Measurements from ENCODE around the gene EXOSC10.

The EXOSC10 gene

GRCh38 chr1:11107599-11107998, 7.9 kb upstream of the EXOSC10 start (continued):
- TF ChIP-seq ZBTB10 (tag by site-specific recombination; IDR thresholded peaks at IDR 0.05) (no peak), IKZF3 (tag by site-specific recombination; IDR thresholded peaks at IDR 0.05) (no peak), ZNF830 (tag by site-specific recombination; IDR thresholded peaks at IDR 0.05; ENCODE audit: low read depth) (no peak), ZNF600 (tag by site-specific recombination; IDR thresholded peaks at IDR 0.05) (no peak), YY1 (tag by site-specific recombination; IDR thresholded peaks at IDR 0.05) (no peak), ZNF623 (tag by site-specific recombination; IDR thresholded peaks at IDR 0.05) (no peak)

GRCh38 chr1:11105586-11105985, 5.9 kb upstream of the EXOSC10 start:
- Histone ChIP-seq H3K36me3 (ENCODE audit: control insufficient read depth in 2 of 2, insufficient read depth in 1 of 2, low read length in 2 of 2) (peaks cover 7 to 53% of the 10 kb centered on the region in 2 experiments), H3K27ac (ENCODE audit: extremely low read depth, low read depth, low read length) (no peak overlapping the region), H3K4me1 (ENCODE audit: control insufficient read depth, insufficient read depth, low read length) (no peaks in the 10 kb centered on the region), H3K9me3 (ENCODE audit: control insufficient read depth, insufficient read depth, low read depth, low read length) (no peaks in the 10 kb centered on the region), H3K4me3 (ENCODE audit: low read depth, low read length) (no peak overlapping the region)
- POLR2A ChIA-PET, result no interaction called here
- CTCF ChIA-PET, result no interaction called here
- TF ChIP-seq REST (tag by site-specific recombination; IDR thresholded peaks at IDR 0.05), result no peak
- TF ChIP-seq ZFP69B (tag by site-specific recombination; IDR thresholded peaks at IDR 0.05), result no peak
- no peak for TF ChIP-seq TCF7L2 (IDR thresholded peaks at IDR 0.05; ENCODE audit: borderline replicate concordance, low read depth, low read length)
- TF ChIP-seq ZNF558 (tag by site-specific recombination; IDR thresholded peaks at IDR 0.05), result no peak
- TF ChIP-seq INSM2 (tag by site-specific recombination; IDR thresholded peaks at IDR 0.05), result no peak
- no peak for TF ChIP-seq ZNF660 (tag by site-specific recombination; IDR thresholded peaks at IDR 0.05)
- TF ChIP-seq OVOL3 (tag by site-specific recombination; IDR thresholded peaks at IDR 0.05), result no peak
- no peak for TF ChIP-seq ZNF624 (tag by site-specific recombination; IDR thresholded peaks at IDR 0.05)
- TF ChIP-seq SCRT1 (tag by site-specific recombination; IDR thresholded peaks at IDR 0.05; ENCODE audit: borderline replicate concordance), result no peak
- TF ChIP-seq ZNF211 (tag by site-specific recombination; IDR thresholded peaks at IDR 0.05; ENCODE audit: low read depth), result no peak
- TF ChIP-seq GFI1B (tag by site-specific recombination; IDR thresholded peaks at IDR 0.05), result no peak
- TF ChIP-seq ZNF112 (tag by site-specific recombination; IDR thresholded peaks at IDR 0.05), result no peak
- no peak for TF ChIP-seq GLI4 (tag by site-specific recombination; IDR thresholded peaks at IDR 0.05)
- TF ChIP-seq ZNF639 (tag by site-specific recombination; IDR thresholded peaks at IDR 0.05), result no peak
- no peak for TF ChIP-seq ZNF488 (tag by site-specific recombination; IDR thresholded peaks at IDR 0.05)
- no peak for TF ChIP-seq ZNF473 (tag by site-specific recombination; IDR thresholded peaks at IDR 0.05)
- TF ChIP-seq ZXDB (tag by site-specific recombination; IDR thresholded peaks at IDR 0.05), result no peak
- TF ChIP-seq ZNF670 (tag by site-specific recombination; IDR thresholded peaks at IDR 0.05; ENCODE audit: low read depth), result no peak

All from HEK293 (cell line).